HG03060 (cell line): ENCODE data around the gene DDB1.
"Not testable (repeated sequence)": the region's sequence is repeated elsewhere in the genome, so short reads cannot be mapped to it uniquely, and the experiment has no call there.

Experiments used
- ATAC-seq: cut with Tn5 transposase; IDR thresholded peaks from one replicate; pipeline ENCODE4 v1.9.1; 2021; ENCODE audit warnings: low read depth, moderate number of reproducible peaks; ENCODE audit not compliant: unreplicated experiment

Gene DDB1

GRCh38 chr11:61274084-61274483, 58.8 kb downstream of the DDB1 start:
- no peak for ATAC-seq

- no peak for ATAC-seq
Measured at GRCh38 chr11:61273178-61274078, 59.5 kb downstream of the DDB1 start.

GRCh38 chr11:61272731-61273130, 60.2 kb downstream of the DDB1 start:
- no peak for ATAC-seq

- no peak for ATAC-seq
Measured at GRCh38 chr11:61270354-61271076, 62.4 kb downstream of the DDB1 start.

GRCh38 chr11:61268588-61269250, 64.2 kb downstream of the DDB1 start:
- no peak for ATAC-seq

- no peak for ATAC-seq
Measured at GRCh38 chr11:61267437-61267841, 65.5 kb downstream of the DDB1 start.

GRCh38 chr11:61266602-61267001, 66.3 kb downstream of the DDB1 start:
- no peak for ATAC-seq

- ATAC-seq, result no peak
Measured at GRCh38 chr11:61265357-61265756, 67.5 kb downstream of the DDB1 start.

GRCh38 chr11:61264795-61265194, 68.1 kb downstream of the DDB1 start:
- ATAC-seq, result no peak

- no peak for ATAC-seq
Measured at GRCh38 chr11:61264371-61264770, 68.5 kb downstream of the DDB1 start.

GRCh38 chr11:61259363-61259762, 73.5 kb downstream of the DDB1 start:
- no peak for ATAC-seq

- no peak for ATAC-seq
Measured at GRCh38 chr11:61258546-61258945, 74.4 kb downstream of the DDB1 start.

- no peak for ATAC-seq
Measured at GRCh38 chr11:61256710-61257482, 76.0 kb downstream of the DDB1 start.

- ATAC-seq, result no peak
Measured at GRCh38 chr11:61254403-61255025, 78.4 kb downstream of the DDB1 start.

- ATAC-seq, result not testable (repeated sequence)
Measured at GRCh38 chr11:61252332-61252731, 80.6 kb downstream of the DDB1 start.

- ATAC-seq, result not testable (repeated sequence)
Measured at GRCh38 chr11:61250796-61251765, 81.8 kb downstream of the DDB1 start.
